NCI-H1092 (cell line): Measurements from ENCODE around the gene SERF2.
"Not testable (repeated sequence)": the region's sequence is repeated elsewhere in the genome, so short reads cannot be mapped to it uniquely, and the experiment has no call there.

Source experiments
- DNase-seq: peaks from one replicate; lab custom pipeline; 2025; lab: John Stamatoyannopoulos, UW

The SERF2 gene

DNA sequence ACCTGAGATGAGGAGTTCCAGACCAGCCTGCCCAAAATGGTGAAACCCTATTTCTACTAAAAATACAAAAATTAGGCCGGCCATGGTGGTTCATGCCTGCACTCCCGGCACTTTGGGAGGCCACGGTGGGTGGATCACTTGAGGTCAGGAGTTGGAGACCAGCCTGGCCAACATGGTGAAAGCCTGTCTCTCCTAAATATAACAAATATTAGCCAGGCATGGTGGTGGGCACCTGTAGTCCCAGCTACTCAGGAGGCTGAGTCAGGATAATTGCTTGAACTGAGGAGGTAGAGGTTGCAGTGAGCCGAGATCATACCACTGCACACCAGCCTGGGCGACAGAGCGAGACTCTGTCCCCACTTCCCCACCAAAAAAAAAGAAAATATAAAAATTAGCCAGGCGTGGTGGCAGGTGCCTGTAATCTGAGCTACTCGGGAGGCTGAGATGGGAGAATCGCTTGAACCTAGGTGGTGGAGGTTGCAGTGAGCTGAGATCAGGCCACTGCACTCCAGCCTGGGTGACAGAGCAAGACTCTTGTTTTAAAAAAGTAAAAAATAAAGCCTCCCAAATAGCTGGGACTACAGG, 38.7 kb downstream of the SERF2 start:
- not testable (repeated sequence) for DNase-seq

DNA sequence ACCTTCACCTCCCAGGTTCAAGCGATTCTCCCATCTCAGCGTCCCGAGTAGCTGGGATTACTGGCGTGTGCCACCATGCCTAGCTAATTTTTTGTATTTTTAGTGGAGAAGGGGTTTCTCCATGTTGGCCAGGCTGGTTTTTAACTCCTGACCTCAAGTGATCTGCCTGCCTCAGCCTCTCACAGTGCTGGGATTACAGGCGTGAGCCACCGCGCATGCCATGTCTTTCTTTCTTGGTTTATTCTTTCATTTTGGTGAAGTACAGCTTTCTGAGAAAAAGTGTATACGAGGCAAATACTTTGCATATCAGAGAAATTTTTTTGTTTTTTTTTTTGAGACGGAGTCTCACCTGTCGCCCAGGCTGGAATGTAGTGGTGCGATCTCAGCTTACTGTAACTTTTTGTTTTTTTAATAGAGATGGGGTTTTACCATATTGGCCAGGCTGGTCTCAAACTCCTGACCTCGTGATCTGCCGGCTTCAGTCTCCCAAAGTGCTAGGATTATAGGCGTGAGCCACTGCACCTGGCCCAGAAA, 39.5 kb downstream of the SERF2 start:
- DNase-seq, result not testable (repeated sequence)

DNA sequence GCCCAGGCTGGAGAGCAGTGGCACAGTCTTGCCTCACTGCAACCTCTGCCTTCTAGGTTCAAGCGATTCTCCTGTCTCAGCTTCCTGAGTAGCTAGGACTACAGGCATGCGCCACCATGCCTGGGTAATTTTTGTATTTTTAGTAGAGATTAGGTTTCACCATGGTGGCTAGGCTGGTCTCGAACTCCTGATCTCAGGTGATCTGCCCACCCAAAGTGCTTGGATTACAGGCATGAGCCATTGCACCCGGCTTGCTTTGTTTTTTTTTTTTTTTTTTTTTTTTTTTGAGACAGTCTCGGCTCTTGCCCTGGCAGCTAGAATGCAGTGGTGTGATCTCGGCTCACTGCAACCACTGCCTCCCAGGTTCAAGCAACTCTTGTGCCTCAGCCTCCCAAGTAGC, 40.4 kb downstream of the SERF2 start:
- not testable (repeated sequence) for DNase-seq

DNA sequence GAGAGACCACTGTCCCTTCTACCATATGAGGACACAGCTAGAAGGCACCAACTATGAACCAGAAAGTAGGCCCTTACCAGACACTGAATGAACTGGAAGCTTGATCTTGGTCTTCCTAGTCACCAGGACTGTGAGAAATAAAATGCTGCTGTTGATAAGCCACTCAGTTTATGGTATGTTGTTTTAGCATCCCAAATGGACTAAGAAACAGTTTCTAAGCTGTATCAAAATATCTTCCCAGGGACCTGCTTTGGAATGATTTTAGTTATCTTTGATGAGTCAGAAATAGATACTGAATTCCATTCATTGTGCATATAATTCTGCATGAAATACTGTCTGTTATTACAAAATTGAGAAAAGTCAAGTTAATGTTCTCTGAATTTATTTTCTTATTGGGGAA, 53.3 kb downstream of the SERF2 start:
- no peak for DNase-seq
